ENCODE measurements around the gene BBS9.
"Not testable (repeated sequence)": the region's sequence is repeated elsewhere in the genome, so short reads cannot be mapped to it uniquely, and the experiment has no call there.

BBS9 gene

DNA sequence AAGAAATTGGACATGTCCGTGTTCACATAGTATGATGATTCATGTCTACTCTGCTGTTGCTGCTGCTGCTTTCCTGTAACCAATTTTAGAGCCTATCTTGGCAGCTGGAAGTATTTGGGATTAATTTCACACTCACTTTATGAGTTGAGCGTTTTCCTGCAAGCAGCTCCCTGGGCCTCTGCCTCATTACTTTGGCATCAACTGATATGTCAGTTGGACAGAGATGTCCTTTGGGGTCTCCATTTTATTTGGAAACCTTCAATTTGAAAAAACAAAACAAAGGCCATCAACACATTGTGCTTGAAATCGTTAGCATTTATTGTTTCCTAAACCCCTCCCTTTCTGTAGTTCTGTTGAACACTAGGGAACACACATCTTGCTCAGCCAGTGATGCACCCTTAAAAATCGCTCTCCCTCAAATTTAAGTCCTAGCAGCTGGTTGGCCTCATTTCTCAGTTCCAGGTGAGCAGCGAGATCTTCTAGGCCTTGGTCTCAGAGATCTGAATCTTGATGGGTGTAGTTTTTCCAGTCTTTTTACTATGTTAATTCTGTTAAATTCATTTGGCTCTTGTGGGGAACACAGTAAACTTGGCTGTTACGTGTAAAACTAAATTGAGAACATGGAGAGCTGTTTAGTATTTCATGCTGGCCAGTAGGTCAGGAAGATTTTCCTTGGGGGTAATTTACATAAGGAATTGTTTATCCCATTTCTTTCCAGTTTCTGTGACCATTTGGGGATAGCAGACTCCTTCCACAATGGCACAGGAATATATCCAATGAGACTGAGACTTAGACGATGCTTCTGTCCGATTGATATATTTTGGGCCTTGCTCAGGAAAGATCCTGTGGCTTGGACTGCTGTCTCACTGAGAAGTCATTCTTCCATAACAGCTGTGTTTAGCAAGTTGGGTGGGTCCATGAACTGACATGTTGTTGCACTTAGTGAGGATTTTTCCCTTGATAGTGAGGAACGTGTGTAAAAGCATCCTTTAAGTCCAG is 371.6 kb downstream of the BBS9 start:
- no peak for DNase-seq (ENCODE audit: low read depth)

DNA sequence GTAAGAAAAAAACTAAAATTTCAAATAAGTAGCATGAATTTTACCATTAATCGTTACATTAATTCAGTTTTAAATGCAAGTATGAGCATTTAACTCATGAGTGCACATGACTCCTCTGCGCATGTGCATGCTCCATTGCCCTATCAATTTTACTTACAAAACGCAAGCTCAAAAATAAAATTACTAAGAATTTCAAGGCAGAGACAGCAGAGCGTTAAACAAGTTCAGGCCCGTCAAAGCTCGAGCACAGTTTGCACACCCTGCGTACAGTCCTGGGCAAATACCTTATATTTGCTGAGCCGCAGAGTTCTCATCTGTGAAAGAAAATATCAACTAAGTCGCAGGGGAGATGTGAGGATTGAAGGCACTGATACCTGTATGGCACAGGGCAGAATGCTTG is 373.6 kb downstream of the BBS9 start:
- no peak for DNase-seq (ENCODE audit: low read depth)

DNA sequence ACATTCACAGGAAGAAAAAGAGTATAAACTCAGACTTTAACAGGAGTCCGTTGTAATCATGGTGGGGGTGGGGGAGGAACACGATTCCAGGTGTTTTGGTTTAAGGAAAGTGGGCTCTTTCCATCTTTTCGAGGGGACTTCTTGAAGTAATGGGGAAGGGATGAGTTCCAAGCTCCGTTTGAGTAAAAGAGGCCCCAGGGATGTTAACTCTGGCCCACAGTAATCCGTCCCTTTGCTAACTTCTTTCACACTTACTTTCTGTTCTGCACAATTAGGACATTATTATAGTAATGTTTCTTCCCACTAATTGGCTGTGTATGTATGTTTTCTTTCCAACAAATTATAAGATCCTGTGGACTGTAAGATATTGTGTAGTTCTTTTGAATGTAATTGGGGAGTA is 374.4 kb downstream of the BBS9 start:
- DNase-seq (ENCODE audit: low read depth), result no peak

DNA sequence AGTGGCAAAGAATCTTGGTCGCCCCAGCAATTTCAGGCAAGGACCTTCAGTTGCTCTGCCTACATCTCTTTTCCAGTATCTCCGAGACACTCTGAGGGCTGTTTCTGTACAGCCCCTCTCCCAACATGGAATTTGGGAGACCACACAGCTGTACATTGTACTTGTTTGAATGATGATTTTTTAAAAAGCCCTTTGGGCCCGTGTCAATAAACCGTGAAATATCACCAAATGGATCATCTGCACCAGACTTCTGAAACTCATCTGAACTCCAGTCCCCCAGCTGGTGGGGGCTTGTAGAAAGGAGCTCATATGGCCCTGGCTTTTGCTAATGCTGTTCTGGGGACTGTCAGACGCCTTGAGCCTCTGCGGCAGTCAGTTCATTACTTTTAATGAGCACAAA is 374.9 kb downstream of the BBS9 start:
- DNase-seq (ENCODE audit: low read depth), result no peak

DNA sequence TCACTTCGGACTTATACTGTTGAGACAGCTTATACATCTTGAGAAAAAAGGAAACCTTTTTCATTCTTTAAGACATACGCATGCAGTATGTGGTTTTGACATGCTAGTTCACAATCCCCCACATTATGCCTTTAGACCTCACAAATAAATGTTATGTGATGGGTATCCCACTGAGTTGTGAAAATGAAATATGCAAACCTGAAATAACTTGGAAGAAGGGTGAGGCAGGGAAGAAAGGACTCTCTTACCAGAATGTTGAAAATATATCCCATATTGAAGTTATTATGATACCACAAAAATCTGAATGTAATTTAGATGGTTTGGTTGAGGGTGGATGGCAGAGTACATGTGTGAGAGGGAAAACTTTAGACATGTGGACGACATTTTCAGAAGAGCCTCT is 379.8 kb downstream of the BBS9 start:
- no peak for DNase-seq (ENCODE audit: low read depth)

DNA sequence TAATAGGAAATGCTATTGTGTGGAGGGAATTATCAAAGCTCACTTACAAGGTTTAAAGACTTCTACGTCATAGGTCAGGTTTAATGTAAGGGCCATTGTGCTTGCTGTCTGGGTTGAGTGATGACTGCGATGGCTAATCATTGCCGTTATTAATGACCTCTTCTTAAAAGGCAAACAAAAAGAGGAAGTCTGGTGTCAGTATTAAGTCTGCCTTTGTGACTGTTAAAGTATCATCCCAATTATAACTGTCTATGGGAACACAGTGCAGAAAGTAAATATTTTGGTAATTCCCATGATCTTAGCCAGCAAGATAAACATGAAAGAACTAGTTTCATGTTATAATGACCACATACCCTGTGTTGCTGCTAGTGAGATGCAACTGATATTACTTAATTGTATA is 382.4 kb downstream of the BBS9 start:
- no peak for DNase-seq (ENCODE audit: low read depth)

DNA sequence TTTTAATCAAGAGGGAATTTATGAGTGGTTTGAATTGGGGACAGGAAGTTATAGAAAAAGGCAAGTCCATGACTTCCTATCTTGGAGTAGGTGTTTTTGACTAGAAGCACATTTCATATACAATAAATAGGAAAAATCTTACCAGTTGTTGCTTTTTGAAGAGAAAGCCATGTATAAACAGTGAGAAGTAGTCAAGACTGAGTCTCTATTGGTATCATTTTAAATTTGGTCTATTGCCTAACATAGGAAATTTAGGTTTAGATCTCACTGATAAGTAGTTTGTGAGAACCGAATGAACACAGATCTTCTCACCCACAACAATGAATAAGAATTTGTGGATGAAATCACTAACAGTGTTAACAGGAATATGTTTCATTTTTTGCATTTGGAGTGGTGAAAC is 387.2 kb downstream of the BBS9 start:
- no peak for DNase-seq (ENCODE audit: low read depth)

DNA sequence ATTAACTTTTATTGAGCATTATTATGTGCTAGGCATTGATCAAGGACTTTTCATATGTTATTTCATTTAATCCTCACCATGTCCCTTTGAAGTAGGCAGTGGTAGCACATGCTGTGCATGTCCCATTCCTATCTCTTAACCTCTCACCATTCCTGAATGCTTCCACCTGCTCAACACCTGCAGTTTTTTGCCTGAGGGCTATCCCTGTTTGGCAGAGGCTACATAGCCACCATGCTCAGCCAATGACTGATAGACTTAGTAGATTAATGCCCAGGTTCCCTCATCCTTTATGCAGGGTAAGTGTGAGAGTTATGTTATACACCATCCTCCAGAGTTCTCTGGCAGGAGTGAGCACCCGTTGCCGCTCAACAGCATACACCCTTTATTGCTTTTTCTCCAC is 387.8 kb downstream of the BBS9 start:
- DNase-seq (ENCODE audit: low read depth), result no peak

DNA sequence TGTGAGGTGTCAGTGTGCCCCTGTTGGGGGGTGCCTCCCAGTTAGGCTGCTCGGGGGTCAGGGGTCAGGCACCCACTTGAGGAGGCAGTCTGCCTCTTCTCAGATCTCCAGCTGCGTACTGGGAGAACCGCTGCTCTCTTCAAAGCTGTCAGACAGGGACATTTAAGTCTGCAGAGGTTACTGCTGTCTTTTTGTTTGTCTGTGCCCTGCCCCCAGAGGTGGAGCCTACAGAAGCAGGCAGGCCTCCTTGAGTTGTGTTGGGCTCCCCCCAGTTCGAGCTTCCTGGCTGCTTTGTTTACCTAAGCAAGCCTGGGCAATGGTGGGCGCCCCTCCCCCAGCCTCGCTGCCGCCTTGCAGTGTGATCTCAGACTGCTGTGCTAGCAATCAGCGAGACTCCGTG is 397.6 kb downstream of the BBS9 start:
- DNase-seq (ENCODE audit: low read depth), result not testable (repeated sequence)

DNA sequence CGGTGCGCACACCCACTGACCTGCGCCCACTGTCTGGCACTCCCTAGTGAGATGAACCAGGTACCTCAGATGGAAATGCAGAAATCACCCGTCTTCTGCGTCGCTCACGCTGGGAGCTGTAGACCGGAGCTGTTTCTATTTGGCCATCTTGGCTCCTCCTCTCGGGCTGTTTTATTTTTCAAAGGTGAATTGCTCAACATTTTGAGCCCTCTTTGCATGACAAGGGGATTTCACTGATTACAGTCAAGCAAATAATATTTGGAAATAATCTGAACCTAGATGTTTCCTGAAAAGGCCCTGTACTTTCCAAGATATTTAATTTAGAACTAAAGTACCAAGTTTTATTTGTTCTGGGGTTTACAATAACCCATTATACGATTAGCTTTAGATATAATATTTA is 398.2 kb downstream of the BBS9 start:
- not testable (repeated sequence) for DNase-seq (ENCODE audit: low read depth)

DNA sequence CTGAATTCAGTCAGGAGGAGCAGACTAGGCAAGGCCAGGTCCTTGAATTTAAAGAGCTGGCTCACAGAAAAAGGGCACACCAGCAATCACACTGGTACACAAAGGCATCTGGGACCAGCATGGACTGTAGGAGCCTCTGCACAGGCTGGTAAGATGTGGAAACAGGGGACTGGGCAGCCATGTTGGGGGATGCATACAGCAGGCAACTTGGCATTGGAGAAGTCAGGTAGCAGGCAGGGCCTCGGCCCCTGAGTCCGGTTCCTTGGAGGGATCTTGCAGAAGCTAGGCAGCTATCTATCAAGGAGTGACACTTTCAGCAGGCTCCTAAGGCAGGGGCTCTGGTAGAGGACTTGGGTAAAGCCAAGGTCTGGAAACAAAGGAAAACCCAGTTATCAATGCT is 399.7 kb downstream of the BBS9 start:
- DNase-seq (ENCODE audit: low read depth), result no peak

DNA sequence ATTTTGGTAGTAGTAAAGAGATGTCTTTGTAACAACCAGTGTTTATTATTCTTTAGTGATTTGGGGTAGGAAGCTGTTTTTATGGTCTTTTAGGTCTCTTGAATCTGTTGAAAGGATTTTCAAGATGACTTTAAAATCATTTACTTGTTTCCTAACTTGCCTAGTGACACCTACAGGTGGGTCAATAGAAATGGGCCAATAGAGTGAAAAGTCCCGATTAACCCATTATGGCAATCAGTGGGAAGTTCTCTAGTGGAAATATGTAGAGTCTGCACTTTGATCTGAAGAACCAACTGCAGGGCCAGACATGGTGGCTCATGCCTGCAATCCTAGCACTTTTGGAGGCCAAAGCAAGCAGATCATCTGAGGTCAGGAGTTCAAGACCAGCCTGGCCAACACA is 401.3 kb downstream of the BBS9 start:
- no peak for DNase-seq (ENCODE audit: low read depth)

DNA sequence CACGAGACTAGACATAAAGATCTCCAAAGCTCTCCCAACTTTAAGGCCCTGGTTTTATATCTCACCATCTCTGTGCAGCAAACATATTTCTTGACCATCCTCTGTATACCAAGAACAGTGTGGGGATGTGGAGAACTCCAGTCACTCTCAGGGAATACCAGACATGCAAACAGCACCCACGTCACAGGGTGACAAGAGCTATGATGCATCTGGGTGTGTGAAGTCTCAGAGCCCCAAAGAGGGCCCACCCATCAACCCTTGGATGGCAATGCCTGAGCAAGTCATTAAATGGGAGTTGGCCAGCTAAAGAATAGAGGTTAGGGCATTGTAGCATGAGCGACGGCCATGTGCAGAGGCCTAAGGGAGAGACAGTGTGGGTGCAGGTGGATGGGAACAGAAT is 402.5 kb downstream of the BBS9 start:
- no peak for DNase-seq (ENCODE audit: low read depth)

DNA sequence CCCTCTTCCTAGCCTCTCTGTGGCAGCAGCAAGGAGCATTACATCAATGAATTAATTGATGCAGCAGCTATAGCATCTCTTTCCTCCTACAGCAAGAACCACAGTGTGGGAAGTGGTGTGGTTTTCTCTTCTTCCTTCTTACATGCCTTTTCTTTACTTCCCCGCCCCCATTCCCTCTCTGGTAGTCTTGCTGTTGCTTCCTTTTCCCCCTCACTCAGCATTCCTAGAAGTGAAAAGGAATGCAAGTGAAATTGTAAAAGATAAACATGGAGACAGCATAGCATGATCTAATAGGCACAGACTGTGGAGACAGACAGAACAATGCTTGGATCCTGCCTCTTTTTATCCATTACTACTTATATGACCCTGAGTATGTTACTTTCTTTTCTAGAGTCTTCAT is 405.5 kb downstream of the BBS9 start:
- peak; percentile 24 for DNase-seq (ENCODE audit: low read depth)

DNA sequence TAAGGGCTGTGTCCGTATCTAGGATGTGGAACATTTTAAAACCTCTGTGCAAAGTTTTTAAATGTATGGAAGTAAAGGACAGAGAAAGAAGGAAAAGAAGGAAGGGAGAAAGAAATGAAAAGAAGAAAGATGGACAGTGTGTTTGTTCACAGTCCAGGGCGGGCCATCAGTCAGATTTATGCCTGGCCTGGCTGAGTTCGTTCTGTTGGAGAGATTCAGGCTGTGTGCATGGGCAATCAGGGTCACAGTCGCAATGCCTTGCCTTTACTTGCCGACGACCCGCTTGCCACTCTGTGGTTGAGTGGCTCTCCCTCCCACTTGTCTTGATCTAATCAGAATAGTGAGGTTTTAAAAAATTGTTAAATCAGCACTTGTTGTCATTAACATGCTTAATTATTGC is 406.6 kb downstream of the BBS9 start:
- DNase-seq (ENCODE audit: low read depth), result no peak

DNA sequence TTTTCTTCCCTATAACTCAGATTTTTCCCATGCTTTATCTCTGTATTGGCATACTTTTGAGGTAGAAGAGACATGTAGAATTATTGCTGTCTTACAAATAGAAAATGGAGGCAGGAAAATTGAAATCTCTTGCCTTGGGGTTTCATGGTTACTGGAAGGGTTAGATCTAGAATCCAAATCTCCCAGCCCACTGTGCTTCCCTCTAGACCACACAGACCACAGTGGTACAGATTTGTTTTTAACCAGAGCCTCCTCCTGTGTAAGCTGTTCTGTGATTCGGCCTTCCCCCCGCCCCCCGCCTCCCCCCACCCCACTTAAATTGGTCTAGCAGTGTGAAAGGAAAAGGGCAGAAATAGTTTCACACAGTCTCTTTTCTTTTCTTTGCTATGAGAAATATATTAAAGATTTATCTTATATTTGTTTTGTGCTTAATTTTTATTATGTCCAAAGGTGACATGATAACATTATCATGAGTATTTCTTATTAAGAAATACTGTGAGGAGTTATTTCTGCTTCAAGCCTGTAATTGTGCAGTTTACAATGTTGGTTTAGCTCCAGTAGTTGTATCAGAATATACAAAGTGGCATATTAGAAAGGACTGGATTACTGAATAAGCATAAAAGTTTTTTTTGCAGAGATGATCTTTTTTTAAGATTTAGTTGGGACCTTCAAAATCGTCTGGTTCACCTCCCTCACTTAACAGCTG is 407.2 kb downstream of the BBS9 start:
- no peak for DNase-seq (ENCODE audit: low read depth)

DNA sequence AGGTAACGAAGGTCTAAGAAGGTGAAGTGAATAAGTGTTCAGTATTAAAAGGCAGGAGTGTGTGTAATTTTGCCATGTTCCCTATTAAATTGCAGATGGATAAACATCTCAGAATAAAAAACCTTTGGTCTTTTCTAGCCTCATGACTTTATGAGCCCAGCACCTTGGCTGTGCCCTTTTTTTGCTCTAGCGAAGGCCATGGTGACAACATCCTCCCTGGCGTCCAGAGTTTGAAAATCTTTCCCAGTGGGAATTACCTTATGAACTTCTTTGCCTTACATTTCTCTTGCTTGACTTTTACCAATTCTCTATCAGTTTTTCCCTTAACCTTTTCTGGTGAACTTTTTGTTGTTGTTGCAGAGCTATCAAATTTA is 407.7 kb downstream of the BBS9 start:
- no peak for DNase-seq (ENCODE audit: low read depth)

DNA sequence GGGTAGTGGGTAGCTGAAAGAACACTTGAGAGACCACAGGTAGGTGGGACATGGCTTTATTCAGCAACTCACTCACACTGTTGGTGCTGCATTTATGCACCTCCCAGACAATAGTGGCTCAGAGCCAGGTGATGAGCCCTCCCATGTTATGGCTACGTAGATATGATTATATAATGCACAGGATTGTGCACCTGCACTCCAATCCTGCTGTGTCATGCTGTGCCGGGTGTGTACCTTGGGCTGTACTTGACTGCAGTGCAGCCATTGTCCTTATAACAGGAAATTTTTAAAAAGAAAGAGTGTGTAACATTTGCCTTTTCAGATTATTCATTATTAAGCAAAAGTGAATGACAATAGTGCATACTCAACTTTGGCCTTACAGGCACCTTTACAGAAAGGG is 409.8 kb downstream of the BBS9 start:
- no peak for DNase-seq (ENCODE audit: low read depth)

DNA sequence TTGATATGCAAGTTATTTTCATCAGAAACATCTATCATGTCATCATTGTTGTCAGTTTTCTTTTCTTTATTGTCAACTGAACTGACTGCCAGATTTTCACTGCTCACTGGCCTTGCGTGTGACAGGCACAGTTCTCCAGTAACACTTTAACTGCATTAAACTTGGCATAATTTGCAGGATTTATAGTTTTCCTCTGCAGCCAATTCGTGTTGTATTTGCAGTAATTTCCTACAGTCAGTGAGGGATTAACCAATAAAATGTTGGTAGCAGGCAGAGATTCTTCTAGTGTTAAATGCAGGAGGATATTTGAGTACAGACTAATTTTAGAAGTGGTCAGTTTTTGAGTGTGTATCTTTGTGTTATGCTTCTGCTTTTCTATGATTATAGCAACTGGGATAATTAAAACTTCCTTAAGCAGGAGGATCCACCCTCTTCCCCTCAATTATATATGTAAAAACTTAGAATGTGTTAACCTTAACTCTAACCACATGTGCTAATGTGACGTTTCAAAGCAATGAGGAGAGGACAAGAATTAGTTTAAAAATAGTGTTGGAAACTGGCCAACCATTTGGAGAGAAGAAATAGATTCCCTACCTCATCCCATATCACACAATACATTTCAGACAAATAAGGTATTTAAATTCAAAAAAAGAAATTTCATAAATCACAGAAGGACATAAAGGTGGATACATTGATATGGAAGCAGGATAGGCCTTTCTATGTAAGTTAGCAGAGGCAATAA is 410.5 kb downstream of the BBS9 start:
- no peak for DNase-seq (ENCODE audit: low read depth)

DNA sequence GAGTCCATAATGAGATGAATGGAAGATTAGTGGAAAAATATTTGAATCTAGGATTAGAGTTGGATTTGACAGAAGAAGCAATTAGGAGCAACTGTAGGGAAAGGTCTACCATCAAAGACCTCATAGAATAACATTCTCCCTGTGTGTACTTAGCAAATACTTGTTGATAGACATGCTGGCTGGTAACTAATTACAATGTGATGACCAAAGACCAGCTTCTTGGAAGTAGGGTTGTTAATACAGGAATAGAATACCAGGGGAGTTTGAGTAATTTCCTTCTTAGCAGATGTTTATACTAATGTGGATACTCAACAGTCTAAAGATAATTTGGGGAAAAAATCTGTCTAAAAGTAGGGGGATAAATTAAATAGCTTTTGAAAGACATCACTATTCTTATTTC is 418.5 kb downstream of the BBS9 start:
- DNase-seq (ENCODE audit: low read depth), result peak; percentile 10

DNA sequence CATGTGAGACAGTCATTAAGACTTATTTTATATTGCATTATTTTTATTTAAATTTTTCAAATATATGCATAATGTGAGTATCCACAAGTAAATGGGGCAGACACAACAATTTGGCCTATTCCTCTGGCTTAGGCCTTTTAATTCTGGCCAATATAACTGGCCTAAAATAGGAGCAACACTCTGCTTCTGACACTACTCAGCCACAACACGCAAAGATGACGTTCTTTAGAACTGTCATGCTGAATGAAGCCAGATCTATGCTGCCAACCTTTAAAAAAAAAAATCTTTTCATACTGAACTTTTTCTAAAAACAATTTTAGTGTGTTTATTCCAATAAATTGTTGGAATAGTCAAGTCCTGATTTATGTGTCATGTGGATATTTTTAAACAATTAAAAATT is 421.0 kb downstream of the BBS9 start:
- DNase-seq (ENCODE audit: low read depth), result no peak

DNA sequence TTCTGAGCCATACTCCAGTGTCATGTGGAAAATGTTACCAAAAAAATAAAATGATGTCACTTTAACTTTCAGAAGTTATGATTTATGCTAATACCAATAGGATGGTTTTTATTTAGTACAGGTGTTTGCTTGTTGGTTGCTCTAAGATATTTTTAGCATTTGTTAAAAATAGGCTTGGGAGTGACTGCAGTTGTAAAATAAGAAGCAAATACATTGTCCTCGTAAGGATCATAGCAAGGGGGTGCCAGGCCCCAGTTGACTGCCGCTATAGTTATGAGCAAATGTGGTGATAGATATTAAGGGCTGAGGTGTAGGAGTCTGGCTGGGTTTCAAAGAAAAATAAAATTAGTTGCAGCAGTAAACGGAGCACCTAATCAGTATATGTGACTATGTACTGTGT is 421.6 kb downstream of the BBS9 start:
- no peak for DNase-seq (ENCODE audit: low read depth)

DNA sequence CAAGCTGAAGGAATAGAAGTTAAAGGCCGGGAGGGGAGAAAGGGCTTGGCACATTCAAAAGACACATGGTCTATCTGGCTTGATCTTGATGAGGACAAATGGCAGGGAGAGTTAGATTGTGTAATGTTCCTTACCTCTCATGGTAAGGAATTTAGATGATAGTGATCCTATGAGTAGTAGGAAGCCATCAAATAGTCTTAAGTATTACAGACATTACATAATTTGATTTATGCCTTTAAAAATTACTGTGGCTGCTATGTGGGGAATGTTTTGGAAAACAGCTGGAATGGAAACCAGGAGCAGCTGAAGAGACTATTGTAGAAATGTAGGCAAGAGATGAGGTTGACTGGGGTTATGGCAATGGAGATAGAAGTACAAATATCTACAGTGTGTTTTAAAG is 424.7 kb downstream of the BBS9 start:
- no peak for DNase-seq (ENCODE audit: low read depth)
